PC-9 (cell line): ENCODE results near the gene FASN.

Source experiments
- EZH2 ChIP-seq: fragments of 200-600 bp; sonication (generic); IDR thresholded peaks from 2 replicates; pipeline ENCODE4 v1.8.0; 2017; ENCODE audit warnings: antibody characterized with exemption, low read depth
- TF ChIP-seq, protein P1 (sequence below): fragments of 200-600 bp; sonication (generic); conservative IDR thresholded peaks from 2 replicates; pipeline ENCODE4 v1.6.1; 2017; ENCODE audit warnings: mixed run types, antibody characterized with exemption, mild to moderate bottlenecking, moderate library complexity

DNA sequence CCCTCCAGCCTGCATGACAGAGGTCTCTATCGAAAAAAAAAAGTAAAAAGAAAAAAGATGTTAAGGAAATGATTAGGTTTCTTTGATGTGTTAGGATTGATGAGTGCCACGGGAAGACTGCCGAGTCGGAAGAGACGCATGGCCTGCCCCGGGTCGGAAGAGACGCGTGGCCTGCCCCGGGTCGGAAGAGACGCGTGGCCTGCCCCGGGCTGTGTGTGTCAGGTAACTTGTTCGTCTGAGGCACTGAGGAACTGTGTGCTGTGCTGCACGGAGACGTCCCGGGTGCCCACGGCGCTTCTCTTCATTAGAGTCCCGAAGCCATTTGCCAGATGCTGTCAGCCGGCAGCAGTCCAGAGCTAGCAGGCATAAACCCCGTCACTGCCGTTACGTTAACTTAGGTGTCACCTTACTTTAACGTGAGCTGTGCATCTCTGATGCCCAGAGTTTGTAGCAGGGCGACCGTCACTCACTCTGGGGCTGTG, 40.5 kb upstream of the FASN start:
- TF ChIP-seq, protein P1, sequence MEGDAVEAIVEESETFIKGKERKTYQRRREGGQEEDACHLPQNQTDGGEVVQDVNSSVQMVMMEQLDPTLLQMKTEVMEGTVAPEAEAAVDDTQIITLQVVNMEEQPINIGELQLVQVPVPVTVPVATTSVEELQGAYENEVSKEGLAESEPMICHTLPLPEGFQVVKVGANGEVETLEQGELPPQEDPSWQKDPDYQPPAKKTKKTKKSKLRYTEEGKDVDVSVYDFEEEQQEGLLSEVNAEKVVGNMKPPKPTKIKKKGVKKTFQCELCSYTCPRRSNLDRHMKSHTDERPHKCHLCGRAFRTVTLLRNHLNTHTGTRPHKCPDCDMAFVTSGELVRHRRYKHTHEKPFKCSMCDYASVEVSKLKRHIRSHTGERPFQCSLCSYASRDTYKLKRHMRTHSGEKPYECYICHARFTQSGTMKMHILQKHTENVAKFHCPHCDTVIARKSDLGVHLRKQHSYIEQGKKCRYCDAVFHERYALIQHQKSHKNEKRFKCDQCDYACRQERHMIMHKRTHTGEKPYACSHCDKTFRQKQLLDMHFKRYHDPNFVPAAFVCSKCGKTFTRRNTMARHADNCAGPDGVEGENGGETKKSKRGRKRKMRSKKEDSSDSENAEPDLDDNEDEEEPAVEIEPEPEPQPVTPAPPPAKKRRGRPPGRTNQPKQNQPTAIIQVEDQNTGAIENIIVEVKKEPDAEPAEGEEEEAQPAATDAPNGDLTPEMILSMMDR = no peak
- no peak for TF ChIP-seq EZH2
